Mucosa of descending colon (tissue), 3 donors: ENCODE data around the gene PKN3. TPM values are rescaled to one million over a fixed set of nuclear protein-coding genes. Genes with fewer than 3 reads are reported as not detected.

ENCODE experiments used
- ATAC-seq: fragments of 200-7000 bp; cut with Tn5 transposase; one replicate; pipeline ENCODE4 v1.9.1; 2020; ENCODE audit warnings: mild to moderate bottlenecking, moderate library complexity
- DNase-seq, 3 donors: peaks; one replicate each; pipeline ENCODE4 v3.0.0-alpha.2; 2020
- H3K36me3 ChIP-seq: fragments of 200-600 bp; one replicate; pipeline ENCODE4 v1.8.0; 2021; ENCODE audit warnings: low read depth, mild to moderate bottlenecking
- H3K4me1 ChIP-seq: fragments of 200-600 bp; one replicate; pipeline ENCODE4 v1.8.0; 2021; ENCODE audit warnings: low read depth, mild to moderate bottlenecking
- H3K4me3 ChIP-seq: fragments of 200-600 bp; one replicate; pipeline ENCODE4 v1.8.0; 2021; ENCODE audit warnings: mild to moderate bottlenecking
- H3K9me3 ChIP-seq: fragments of 200-600 bp; one replicate; pipeline ENCODE4 v1.8.0; 2021; ENCODE audit warnings: mild to moderate bottlenecking
- intact Hi-C, 2 donors: fragments of 100-400 bp; cut with DNase I in 1 of 2; cut with micrococcal nuclease in 1 of 2; formaldehyde crosslinking; loops; one replicate each; pipeline versions ENCODE4 v1.11.0 to v1.11.1; 2022; cut with DNase I, micrococcal nuclease
- total RNA-seq, 3 donors: library from RNA; stranded (reverse); fragmentation: NEBNext Ultra II Directional in 2 of 3; extraction: Animal tissue kit (Norgen Biotek cat#: 25700) in 2 of 3; gene quantifications; one replicate each; pipeline versions ENCODE4 v1.2.1 to v1.2.4, GENCODE V29; 2021 to 2023
- TF ChIP-seq, protein P1 (sequence below): fragments of 200-600 bp; IDR thresholded peaks from one replicate; pipeline ENCODE4 v1.8.0; 2022; ENCODE audit warnings: antibody characterized with exemption, mild to moderate bottlenecking
- donor health status: DM: no; HTN: no; CAD: no; lungs with moderate emphysema.
- donor health status: DM: no; HTN: no; CAD: no.
- donor health status: DM: no; HTN: yes; CAD: no.

Gene PKN3
- total RNA-seq, 3 donors from 2014 or later = 2.5 to 4.9 (median 3.8) TPM

DNA sequence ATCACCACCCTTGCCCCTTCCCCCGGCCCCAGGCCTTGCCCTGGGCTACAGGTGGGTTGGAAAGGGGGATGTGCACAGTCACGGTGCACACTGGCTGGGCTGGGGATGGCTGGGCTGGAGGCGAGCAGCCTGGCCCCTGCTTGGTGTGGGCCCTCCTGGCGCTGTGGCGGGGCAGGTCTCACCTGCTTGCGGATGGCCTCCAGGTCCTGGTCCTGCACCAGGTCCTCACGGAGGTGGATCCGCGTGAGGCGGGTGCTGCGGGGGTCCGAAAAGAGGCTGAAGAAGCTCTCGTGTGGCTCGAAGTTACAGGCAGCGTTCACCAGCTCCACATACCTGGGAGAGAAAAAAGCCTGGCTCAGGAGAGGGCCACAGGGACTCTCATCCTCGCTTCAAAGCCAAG lies 51.3 kb downstream of the PKN3 start:
- Histone ChIP-seq H3K9me3 (no peaks in the 10 kb centered on the region), H3K36me3 (peaks cover 4% of the 10 kb centered on the region), H3K4me1 (no peaks in the 10 kb centered on the region), H3K4me3 (no peak overlapping the region)
- TF ChIP-seq, protein P1, sequence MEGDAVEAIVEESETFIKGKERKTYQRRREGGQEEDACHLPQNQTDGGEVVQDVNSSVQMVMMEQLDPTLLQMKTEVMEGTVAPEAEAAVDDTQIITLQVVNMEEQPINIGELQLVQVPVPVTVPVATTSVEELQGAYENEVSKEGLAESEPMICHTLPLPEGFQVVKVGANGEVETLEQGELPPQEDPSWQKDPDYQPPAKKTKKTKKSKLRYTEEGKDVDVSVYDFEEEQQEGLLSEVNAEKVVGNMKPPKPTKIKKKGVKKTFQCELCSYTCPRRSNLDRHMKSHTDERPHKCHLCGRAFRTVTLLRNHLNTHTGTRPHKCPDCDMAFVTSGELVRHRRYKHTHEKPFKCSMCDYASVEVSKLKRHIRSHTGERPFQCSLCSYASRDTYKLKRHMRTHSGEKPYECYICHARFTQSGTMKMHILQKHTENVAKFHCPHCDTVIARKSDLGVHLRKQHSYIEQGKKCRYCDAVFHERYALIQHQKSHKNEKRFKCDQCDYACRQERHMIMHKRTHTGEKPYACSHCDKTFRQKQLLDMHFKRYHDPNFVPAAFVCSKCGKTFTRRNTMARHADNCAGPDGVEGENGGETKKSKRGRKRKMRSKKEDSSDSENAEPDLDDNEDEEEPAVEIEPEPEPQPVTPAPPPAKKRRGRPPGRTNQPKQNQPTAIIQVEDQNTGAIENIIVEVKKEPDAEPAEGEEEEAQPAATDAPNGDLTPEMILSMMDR = no peak
- ATAC-seq (no peak), DNase-seq (no peak)
- intact Hi-C loops = no loop called here

DNA sequence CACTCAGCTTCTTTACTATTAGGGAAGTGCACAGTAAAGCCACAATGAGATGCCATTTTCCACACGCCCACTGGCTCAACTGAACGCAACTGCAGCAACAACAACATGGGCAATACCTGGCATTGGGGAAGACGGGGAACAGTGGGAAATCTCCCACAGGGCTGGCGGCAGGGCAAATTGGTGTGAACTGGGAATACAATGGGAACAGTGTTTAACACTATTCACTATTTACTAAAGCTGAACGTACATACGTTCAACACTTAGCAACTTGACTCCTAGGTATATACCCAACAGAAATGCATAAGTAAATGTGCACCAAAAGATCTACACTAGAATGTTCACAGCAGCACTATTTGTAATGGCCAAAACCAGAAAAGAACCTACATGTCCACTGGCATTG lies 55.3 kb downstream of the PKN3 start:
- Histone ChIP-seq H3K4me3 (no peak overlapping the region), H3K36me3 (peaks cover 4% of the 10 kb centered on the region), H3K4me1 (no peaks in the 10 kb centered on the region), H3K9me3 (no peaks in the 10 kb centered on the region)
- intact Hi-C loops = no loop called here
- TF ChIP-seq, protein P1 = no peak
- DNase-seq (no peak), ATAC-seq (no peak)

DNA sequence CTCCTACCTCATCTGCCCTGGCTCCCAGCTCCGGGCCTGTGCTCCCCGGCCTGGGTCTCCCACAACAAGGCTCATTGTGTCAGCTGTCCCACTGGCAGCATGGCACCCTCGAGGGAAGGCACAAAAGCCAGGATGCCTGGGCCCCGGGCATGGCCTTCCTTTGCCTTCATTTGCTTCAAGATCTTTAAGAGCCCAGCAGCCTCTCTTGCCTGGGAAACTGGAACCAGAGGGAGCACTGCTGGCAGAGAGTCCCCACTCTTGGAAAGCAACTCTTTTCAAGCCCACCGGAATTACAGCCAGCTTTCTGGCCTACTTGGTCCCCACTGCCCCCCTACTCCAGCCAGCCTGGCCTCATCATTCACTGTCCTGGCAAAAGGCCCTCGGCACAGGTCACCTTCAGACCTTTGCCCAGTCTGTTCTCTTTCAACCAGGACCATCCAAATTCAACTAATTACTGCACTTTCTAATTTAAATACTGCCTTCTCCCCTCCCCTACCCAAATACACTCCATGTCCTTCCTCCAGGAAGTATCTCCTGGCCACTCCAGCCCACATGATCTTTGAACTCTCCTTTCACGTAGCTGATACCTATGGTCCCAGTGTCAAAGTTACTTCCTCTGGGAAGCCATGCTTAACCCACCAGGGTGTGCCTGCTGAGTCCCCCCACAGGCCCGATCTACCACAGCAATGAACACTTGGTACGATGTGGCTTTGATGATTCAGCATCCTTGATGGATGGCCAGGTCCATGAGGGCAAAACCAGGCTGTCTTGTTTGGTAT lies 60.6 kb downstream of the PKN3 start:
- intact Hi-C loops = no loop called here
- H3K4me1 ChIP-seq = peaks cover 4% of the 10 kb centered on the region
- H3K36me3 ChIP-seq = no peaks in the 10 kb centered on the region
- TF ChIP-seq, protein P1 = no peak
- no peaks in the 10 kb centered on the region for H3K9me3 ChIP-seq
- no peak for DNase-seq
- ATAC-seq = peak; percentile 75
- H3K4me3 ChIP-seq = no peak overlapping the region

DNA sequence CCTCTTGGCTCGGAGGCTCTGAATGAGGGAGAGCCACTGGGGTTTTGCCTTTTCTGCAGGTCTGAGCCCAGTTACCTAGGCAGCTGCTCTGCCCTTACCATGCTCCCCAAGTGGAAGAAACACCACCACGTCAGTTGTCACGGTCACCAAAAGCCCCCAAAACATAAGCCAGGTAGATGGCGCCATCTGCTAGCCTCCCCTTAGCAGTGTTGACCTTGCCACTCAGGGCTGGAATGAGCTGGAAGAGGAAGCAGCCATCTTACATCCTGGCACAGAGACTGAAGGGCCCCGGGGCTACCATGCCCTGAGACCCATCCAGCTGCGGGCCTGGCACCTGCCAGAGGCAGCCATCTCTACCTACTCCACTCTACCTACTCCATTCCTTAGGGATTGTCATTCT lies 62.1 kb downstream of the PKN3 start:
- ATAC-seq = no peak
- no peak for DNase-seq
- peaks cover 4% of the 10 kb centered on the region for H3K4me1 ChIP-seq

DNA sequence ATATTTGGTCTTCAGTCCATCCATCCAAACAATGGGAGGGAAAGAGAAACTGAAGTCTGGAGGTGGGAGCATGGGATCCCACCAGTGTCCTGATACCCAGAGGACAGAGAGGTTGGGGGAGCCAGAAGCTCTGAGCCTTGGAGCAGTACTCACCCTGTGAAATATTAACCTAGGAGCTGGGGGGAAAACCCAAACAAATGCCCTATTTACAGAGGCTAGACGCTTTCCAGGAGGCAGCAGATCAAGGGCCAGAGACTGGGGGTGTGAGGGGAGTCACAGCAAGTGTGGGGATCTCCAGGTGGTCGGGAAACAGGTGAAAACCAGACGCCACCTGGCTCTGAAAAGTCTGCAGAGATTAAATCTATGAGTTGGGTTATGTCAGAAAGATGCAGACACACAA lies 63.2 kb downstream of the PKN3 start:
- DNase-seq (no peak), ATAC-seq (no peak)
- Histone ChIP-seq H3K9me3 (no peaks in the 10 kb centered on the region), H3K36me3 (no peaks in the 10 kb centered on the region), H3K4me3 (no peak overlapping the region), H3K4me1 (peaks cover 13% of the 10 kb centered on the region)
- intact Hi-C loops = no loop called here
- TF ChIP-seq, protein P1 = no peak

More for the DNA sequence above, 62.1 kb downstream of the PKN3 start:
- Histone ChIP-seq H3K4me3 (no peak overlapping the region), H3K36me3 (no peaks in the 10 kb centered on the region), H3K9me3 (no peaks in the 10 kb centered on the region)
- intact Hi-C loops = no loop called here
- TF ChIP-seq, protein P1 = no peak

DNA sequence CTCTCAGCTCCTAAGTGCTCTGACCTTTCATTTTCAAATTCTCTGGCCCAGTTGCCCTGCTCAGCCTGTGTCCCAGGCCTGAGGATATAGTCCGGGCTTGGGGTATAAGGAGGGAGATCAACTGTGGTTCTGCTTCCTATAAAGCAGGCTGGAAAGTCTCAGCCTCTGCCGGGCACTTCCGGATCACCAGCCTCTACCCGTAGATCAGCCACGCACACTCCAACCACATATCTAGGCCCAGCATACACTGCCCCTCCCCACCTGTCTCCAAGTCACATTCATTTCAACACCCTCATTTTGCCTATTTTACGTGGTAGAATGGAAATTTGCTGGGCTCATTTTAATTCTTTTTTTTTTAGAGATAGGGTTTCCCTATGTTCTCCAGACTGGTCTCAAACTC lies 66.3 kb downstream of the PKN3 start:
- TF ChIP-seq, protein P1 = no peak
- H3K4me3 ChIP-seq = no peak overlapping the region
- DNase-seq (no peak), ATAC-seq (no peak)
- no peaks in the 10 kb centered on the region for H3K9me3 ChIP-seq
- H3K4me1 ChIP-seq = peaks cover 15% of the 10 kb centered on the region
- no peaks in the 10 kb centered on the region for H3K36me3 ChIP-seq
- intact Hi-C loops = no loop called here
